ENCODE results near the gene HDAC4. TPM values are rescaled to one million over a fixed set of nuclear protein-coding genes. Genes with fewer than 3 reads are reported as not detected.

The HDAC4 gene
- polyA plus RNA-seq, 1 donor (not counting 4 experiments of a cell fraction or from before 2014, with no cell fraction given), result 2.9 TPM

- no peak for DNase-seq (ENCODE audit: low read depth, low spot score)
- Histone ChIP-seq H3K9ac (ENCODE audit: control insufficient read depth, extremely low read depth, insufficient read depth, low read length) (no peak overlapping the region), H3K36me3 (ENCODE audit: control insufficient read depth in 2 of 2, extremely low read depth in 1 of 2, insufficient read depth in 2 of 2, low read length in 2 of 2) (peaks cover 0 to 1% of the 10 kb centered on the region in 2 experiments), H3K27me3 (ENCODE audit: control insufficient read depth, extremely low read depth, insufficient read depth, low read length) (no peaks in the 10 kb centered on the region), H4K20me1 (ENCODE audit: control insufficient read depth, extremely low read depth, insufficient read depth, low read length) (no peaks in the 10 kb centered on the region), H3K79me2 (ENCODE audit: control insufficient read depth, insufficient read depth, low read length) (no peaks in the 10 kb centered on the region), H2AFZ (ENCODE audit: control insufficient read depth, low read length) (no peak overlapping the region), H3K4me2 (ENCODE audit: control insufficient read depth, extremely low read depth, insufficient read depth, low read depth, low read length) (no peak overlapping the region), H3K4me1 (ENCODE audit: control insufficient read depth, extremely low read depth, insufficient read depth, low read length) (no peaks in the 10 kb centered on the region), H3K9me3 (ENCODE audit: control insufficient read depth, low read depth, low read length) (no peaks in the 10 kb centered on the region), H3K9me1 (ENCODE audit: control insufficient read depth, extremely low read depth, insufficient read depth, low read length) (no peaks in the 10 kb centered on the region), H3K4me3 (ENCODE audit: control insufficient read depth in 2 of 3, extremely low read depth in 1 of 3, insufficient read depth in 2 of 3, low read depth in 1 of 3, low read length in 3 of 3) (no peak overlapping the region), H3K27ac (ENCODE audit: control insufficient read depth, insufficient read depth, low read length) (no peak overlapping the region)
- FAIRE-seq, result no peak
- dilution Hi-C loops (cut with MboI; ENCODE audit: extremely low pct_ligation_motif_present, low sequenced_read_pairs), result no loop called here
- TF ChIP-seq CTCF (optimal IDR thresholded peaks at IDR 0.05 in 1 of 3, IDR thresholded peaks at IDR 0.05 in 1 of 3, conservative IDR thresholded peaks at IDR 0.05 in 1 of 3; ENCODE audit: extremely low read depth in 1 of 3, insufficient read depth in 2 of 3, low read length in 3 of 3) (no peak), EZH2 (IDR thresholded peaks at IDR 0.05; ENCODE audit: low read length) (no peak)
Observed at GRCh38 chr2:239056611-239057010, 344.2 kb downstream of the HDAC4 start.

- dilution Hi-C loops (cut with MboI; ENCODE audit: extremely low pct_ligation_motif_present, low sequenced_read_pairs), result no loop called here
- H3K9me1 ChIP-seq (ENCODE audit: control insufficient read depth, extremely low read depth, insufficient read depth, low read length), result no peaks in the 10 kb centered on the region
- no peaks in the 10 kb centered on the region for H4K20me1 ChIP-seq (ENCODE audit: control insufficient read depth, extremely low read depth, insufficient read depth, low read length)
- H3K27me3 ChIP-seq (ENCODE audit: control insufficient read depth, extremely low read depth, insufficient read depth, low read length), result no peaks in the 10 kb centered on the region
- H3K9me3 ChIP-seq (ENCODE audit: control insufficient read depth, low read depth, low read length), result no peaks in the 10 kb centered on the region
- no peak overlapping the region for H3K4me3 ChIP-seq (ENCODE audit: control insufficient read depth in 2 of 3, extremely low read depth in 1 of 3, insufficient read depth in 2 of 3, low read depth in 1 of 3, low read length in 3 of 3)
- H2AFZ ChIP-seq (ENCODE audit: control insufficient read depth, low read length), result no peak overlapping the region
- FAIRE-seq (no peak), DNase-seq (ENCODE audit: low read depth, low spot score) (no peak)
- no peaks in the 10 kb centered on the region for H3K4me1 ChIP-seq (ENCODE audit: control insufficient read depth, extremely low read depth, insufficient read depth, low read length)
- no peaks in the 10 kb centered on the region for H3K36me3 ChIP-seq (ENCODE audit: control insufficient read depth in 2 of 2, extremely low read depth in 1 of 2, insufficient read depth in 2 of 2, low read length in 2 of 2)
- no peak overlapping the region for H3K27ac ChIP-seq (ENCODE audit: control insufficient read depth, insufficient read depth, low read length)
- no peaks in the 10 kb centered on the region for H3K79me2 ChIP-seq (ENCODE audit: control insufficient read depth, insufficient read depth, low read length)
- TF ChIP-seq EZH2 (IDR thresholded peaks at IDR 0.05; ENCODE audit: low read length) (no peak), CTCF (optimal IDR thresholded peaks at IDR 0.05 in 1 of 3, IDR thresholded peaks at IDR 0.05 in 1 of 3, conservative IDR thresholded peaks at IDR 0.05 in 1 of 3; ENCODE audit: extremely low read depth in 1 of 3, insufficient read depth in 2 of 3, low read length in 3 of 3) (no peak)
- H3K4me2 ChIP-seq (ENCODE audit: control insufficient read depth, extremely low read depth, insufficient read depth, low read depth, low read length), result no peak overlapping the region
- no peak overlapping the region for H3K9ac ChIP-seq (ENCODE audit: control insufficient read depth, extremely low read depth, insufficient read depth, low read length)
Observed at GRCh38 chr2:239055756-239056493, 344.9 kb downstream of the HDAC4 start.
